ENCODE results near the gene QPCTL. TPM values are rescaled to one million over a fixed set of nuclear protein-coding genes. Genes with fewer than 3 reads are reported as not detected.

The QPCTL gene
- total and polyA plus RNA-seq, 2 of the 13 experiments (the other 11 are each of a cell fraction or from before 2014, with no cell fraction given) = 16.0 to 19.1 TPM

GRCh38 chr19:45730368-45731288 lies 38.2 kb downstream of the QPCTL start, which contains the start of gene FBXO46 (continued):
- TF ChIP-seq ZBTB49 (CRISPR knock-in tag; IDR thresholded peaks at IDR 0.05; ENCODE audit: borderline replicate concordance) = no peak
- no peak for TF ChIP-seq USF2 (IDR thresholded peaks at IDR 0.05; ENCODE audit: low read depth, low read length)
- TF ChIP-seq USF2 (CRISPR knock-in tag; IDR thresholded peaks at IDR 0.05; ENCODE audit: borderline replicate concordance) = no peak; the same call in 1 of the 2 replicates
- TF ChIP-seq ZNF839 (CRISPR knock-in tag; IDR thresholded peaks at IDR 0.05; ENCODE audit: borderline replicate concordance) = no peak
- peak; percentile 96 for TF ChIP-seq HNF1B (CRISPR knock-in tag; IDR thresholded peaks at IDR 0.05)
- no peak for TF ChIP-seq ZNF572 (CRISPR knock-in tag; IDR thresholded peaks at IDR 0.05)
- peak; percentile 35; the same call in 1 of the 2 replicates for TF ChIP-seq SNAPC4 (CRISPR knock-in tag; IDR thresholded peaks at IDR 0.05)
- no peak for TF ChIP-seq ZNF251 (CRISPR knock-in tag; IDR thresholded peaks at IDR 0.05)
- peak; percentile 33; the same call in 1 of the 2 replicates for TF ChIP-seq ZNF335 (CRISPR knock-in tag; IDR thresholded peaks at IDR 0.05)
- no peak for TF ChIP-seq ZNF562 (CRISPR knock-in tag; IDR thresholded peaks at IDR 0.05; ENCODE audit: borderline replicate concordance)
- no peak for TF ChIP-seq NR3C1 (CRISPR knock-in tag; IDR thresholded peaks at IDR 0.05)
- TF ChIP-seq ZNF598 (CRISPR knock-in tag; IDR thresholded peaks at IDR 0.05; ENCODE audit: borderline replicate concordance) = 0 out of 2 replicates have a peak, but pooled peaks have one; percentile 7
- no peak for TF ChIP-seq GATAD2A (CRISPR knock-in tag; IDR thresholded peaks at IDR 0.05)
- TF ChIP-seq CAMTA2 (CRISPR knock-in tag; IDR thresholded peaks at IDR 0.05; ENCODE audit: borderline replicate concordance) = no peak
- no peak for TF ChIP-seq SIX4 (CRISPR knock-in tag; IDR thresholded peaks at IDR 0.05)
- TF ChIP-seq SSRP1 (CRISPR knock-in tag; IDR thresholded peaks at IDR 0.05) = no peak
- TF ChIP-seq CBX5 (CRISPR knock-in tag; IDR thresholded peaks at IDR 0.05; ENCODE audit: borderline replicate concordance) = peak; percentile 53; the same call in 1 of the 2 replicates
